Measurements from ENCODE around the gene ACP7. TPM values are rescaled to one million over a fixed set of nuclear protein-coding genes. Genes with fewer than 3 reads are reported as not detected.

The ACP7 gene
- total RNA-seq (2014; rRNA removed; shearing (Covaris generic); ENCODE audit: low replicate concordance) = not detected in 2 replicates

- no peak within 1 kb of the TSS for H3K4me3 ChIP-seq
- no peaks in the 10 kb centered on the region for H3K36me3 ChIP-seq
- no peaks in the 10 kb centered on the region for H3K9me3 ChIP-seq
- H3K27me3 ChIP-seq = no peaks in the 10 kb centered on the region
- DNase-seq = no peak
Measured at GRCh38 chr19:39083983-39084731, at the start of gene ACP7. Gene ACP7, plus strand, starts transcription at chr19:39084368. Its CDS starts 902 bp downstream, at chr19:39085270.

GRCh38 chr19:39036581-39036980, 47.6 kb upstream of the ACP7 start:
- Histone ChIP-seq H3K4me3 (no peak overlapping the region), H3K27me3 (no peaks in the 10 kb centered on the region), H3K9me3 (no peaks in the 10 kb centered on the region)

GRCh38 chr19:39037194-39037593, 47.0 kb upstream of the ACP7 start:
- DNase-seq = no peak
- no peaks in the 10 kb centered on the region for H3K9me3 ChIP-seq
- no peaks in the 10 kb centered on the region for H3K27me3 ChIP-seq
- no peaks in the 10 kb centered on the region for H3K36me3 ChIP-seq
- no peak overlapping the region for H3K4me3 ChIP-seq

More at GRCh38 chr19:39036581-39036980, 47.6 kb upstream of the ACP7 start:
- no peaks in the 10 kb centered on the region for H3K36me3 ChIP-seq
- no peak for DNase-seq

- Histone ChIP-seq H3K27me3 (no peaks in the 10 kb centered on the region), H3K4me3 (no peak overlapping the region), H3K36me3 (no peaks in the 10 kb centered on the region), H3K9me3 (no peaks in the 10 kb centered on the region)
- DNase-seq = peak; percentile 54
Measured at GRCh38 chr19:39038098-39038497, 46.1 kb upstream of the ACP7 start.

- no peaks in the 10 kb centered on the region for H3K36me3 ChIP-seq
- no peaks in the 10 kb centered on the region for H3K27me3 ChIP-seq
- peaks cover 5% of the 10 kb centered on the region for H3K9me3 ChIP-seq
- DNase-seq = no peak
- no peak overlapping the region for H3K4me3 ChIP-seq
Measured at GRCh38 chr19:39045506-39045905, 38.7 kb upstream of the ACP7 start.

GRCh38 chr19:39046037-39046821, 37.9 kb upstream of the ACP7 start:
- Histone ChIP-seq H3K9me3 (peaks cover 5% of the 10 kb centered on the region), H3K36me3 (no peaks in the 10 kb centered on the region), H3K4me3 (no peak overlapping the region), H3K27me3 (no peaks in the 10 kb centered on the region)
- DNase-seq = no peak

GRCh38 chr19:39047073-39047472, 37.1 kb upstream of the ACP7 start:
- Histone ChIP-seq H3K4me3 (no peak overlapping the region), H3K27me3 (no peaks in the 10 kb centered on the region), H3K36me3 (no peaks in the 10 kb centered on the region), H3K9me3 (peaks cover 5% of the 10 kb centered on the region)
- DNase-seq = no peak

GRCh38 chr19:39052243-39052746, 31.9 kb upstream of the ACP7 start:
- H3K27me3 ChIP-seq = no peaks in the 10 kb centered on the region
- H3K36me3 ChIP-seq = no peaks in the 10 kb centered on the region
- H3K4me3 ChIP-seq = no peak overlapping the region
- H3K9me3 ChIP-seq = no peaks in the 10 kb centered on the region
- DNase-seq = peak; percentile 67

- DNase-seq = no peak
- Histone ChIP-seq H3K4me3 (no peak overlapping the region), H3K36me3 (no peaks in the 10 kb centered on the region), H3K27me3 (no peaks in the 10 kb centered on the region), H3K9me3 (0 out of 2 replicates have a peak, but pooled peaks cover 3% of the 10 kb centered on the region)
Measured at GRCh38 chr19:39052846-39053245, 31.3 kb upstream of the ACP7 start.

- Histone ChIP-seq H3K4me3 (no peak overlapping the region), H3K36me3 (no peaks in the 10 kb centered on the region), H3K9me3 (0 out of 2 replicates have a peak, but pooled peaks cover 3% of the 10 kb centered on the region), H3K27me3 (no peaks in the 10 kb centered on the region)
- no peak for DNase-seq
Measured at GRCh38 chr19:39053276-39054090, 30.7 kb upstream of the ACP7 start.

GRCh38 chr19:39054091-39054470, 30.1 kb upstream of the ACP7 start:
- H3K9me3 ChIP-seq = 0 out of 2 replicates have a peak, but pooled peaks cover 3% of the 10 kb centered on the region
- no peaks in the 10 kb centered on the region for H3K36me3 ChIP-seq
- DNase-seq = no peak
- H3K4me3 ChIP-seq = no peak overlapping the region
- H3K27me3 ChIP-seq = no peaks in the 10 kb centered on the region

GRCh38 chr19:39057615-39058014, 26.6 kb upstream of the ACP7 start:
- DNase-seq = no peak
- no peaks in the 10 kb centered on the region for H3K27me3 ChIP-seq
- no peak overlapping the region for H3K4me3 ChIP-seq
- H3K36me3 ChIP-seq = no peaks in the 10 kb centered on the region
- 0 out of 2 replicates have a peak, but pooled peaks cover 3% of the 10 kb centered on the region for H3K9me3 ChIP-seq

GRCh38 chr19:39059302-39059701, 24.9 kb upstream of the ACP7 start:
- Histone ChIP-seq H3K4me3 (no peak overlapping the region), H3K9me3 (0 out of 2 replicates have a peak, but pooled peaks cover 3% of the 10 kb centered on the region), H3K36me3 (no peaks in the 10 kb centered on the region), H3K27me3 (no peaks in the 10 kb centered on the region)
- DNase-seq = no peak

- Histone ChIP-seq H3K36me3 (no peaks in the 10 kb centered on the region), H3K4me3 (no peak overlapping the region), H3K27me3 (no peaks in the 10 kb centered on the region), H3K9me3 (0 out of 2 replicates have a peak, but pooled peaks cover 3% of the 10 kb centered on the region)
- DNase-seq = no peak
Measured at GRCh38 chr19:39060171-39060570, 24.0 kb upstream of the ACP7 start.

GRCh38 chr19:39064405-39064804, 19.8 kb upstream of the ACP7 start:
- DNase-seq = peak; percentile 55
- Histone ChIP-seq H3K4me3 (no peak overlapping the region), H3K9me3 (peaks cover 4% of the 10 kb centered on the region; the same call in 1 of the 2 replicates)

GRCh38 chr19:39065928-39066327, 18.2 kb upstream of the ACP7 start:
- no peak for DNase-seq
- H3K27me3 ChIP-seq = no peaks in the 10 kb centered on the region
- no peaks in the 10 kb centered on the region for H3K36me3 ChIP-seq
- H3K4me3 ChIP-seq = no peak overlapping the region
- peaks cover 4% of the 10 kb centered on the region; the same call in 1 of the 2 replicates for H3K9me3 ChIP-seq

More at GRCh38 chr19:39064405-39064804, 19.8 kb upstream of the ACP7 start:
- no peaks in the 10 kb centered on the region for H3K27me3 ChIP-seq
- no peaks in the 10 kb centered on the region for H3K36me3 ChIP-seq
